Upper lobe of left lung (tissue), 6 donors: ENCODE data around the gene RBM33. TPM values are rescaled to one million over a fixed set of nuclear protein-coding genes. Genes with fewer than 3 reads are reported as not detected.

ENCODE experiments used
- ATAC-seq, 2 donors: fragments of 200-7000 bp; cut with Tn5 transposase; one replicate each; pipeline ENCODE4 v1.9.1; 2022; ENCODE audit warnings: mild to moderate bottlenecking in 2 of 2, moderate library complexity in 2 of 2; ENCODE audit not compliant: low FRiP score in 2 of 2
- DNase-seq, 2 donors: peaks; one replicate each; pipeline ENCODE4 v3.0.0-alpha.2; 2019 to 2020
- H3K27ac ChIP-seq, 4 donors: fragments of 200-600 bp; sonication (generic); one replicate each; pipeline ENCODE4 v1.5.1; 2016 to 2019
- H3K27me3 ChIP-seq, 4 donors: fragments of 200-600 bp; sonication (generic); one replicate each; pipeline ENCODE4 v1.5.1; 2017 to 2019
- H3K36me3 ChIP-seq, 4 donors: fragments of 200-600 bp; sonication (generic); one replicate each; pipeline ENCODE4 v1.5.1; 2016 to 2019
- H3K4me1 ChIP-seq, 4 donors: fragments of 200-600 bp; sonication (generic); one replicate each; pipeline ENCODE4 v1.5.1; 2018 to 2019
- H3K4me3 ChIP-seq, 4 donors: fragments of 200-600 bp; sonication (generic); one replicate each; pipeline ENCODE4 v1.5.1; 2017 to 2019; ENCODE audit warnings: mild to moderate bottlenecking in 2 of 4, moderate library complexity in 1 of 4
- H3K9me3 ChIP-seq, 4 donors: fragments of 200-600 bp; sonication (generic); one replicate each; pipeline ENCODE4 v1.5.1; 2018 to 2019
- EP300 ChIP-seq, 4 donors: sonication (generic); formaldehyde crosslinking; IDR thresholded peaks; one replicate each; pipeline ENCODE4 v1.5.1; 2017; ENCODE audit warnings: antibody characterized with exemption in 4 of 4, control low read depth in 2 of 4
- POLR2A ChIP-seq, 4 donors: fragments of 450-650 bp; IDR thresholded peaks; one replicate each; pipeline ENCODE4 v1.5.1; 2016 to 2017; ENCODE audit warnings: antibody characterized with exemption in 4 of 4, mild to moderate bottlenecking in 2 of 4
- POLR2AphosphoS5 ChIP-seq, 2 donors: sonication (generic); formaldehyde crosslinking; IDR thresholded peaks; one replicate each; pipeline ENCODE4 v1.5.1; 2017; ENCODE audit warnings: antibody characterized with exemption in 2 of 2
- WGBS, 2 donors: methylation state at CpG; one replicate each; pipeline ENCODE4 v1.1.5; 2017 to 2018; 5-methylcytosine and 5-hydroxymethylcytosine counted together
- total RNA-seq, 6 donors: library from RNA; depleted of rRNA in 4 of 6; stranded (reverse); fragments of >200 nt in 4 of 6; gene quantifications; one replicate each; pipeline versions ENCODE4 v1.1.0 to v1.2.1, GENCODE V29; 2016 to 2021
- TF ChIP-seq, protein P1 (sequence below), 6 experiments: fragments of 450-650 bp in 4 of 6; fragments of 200-600 bp in 2 of 6; sonication (generic) in 2 of 6; IDR thresholded peaks; one replicate each; pipeline ENCODE4 v1.5.1; 2016 to 2019; ENCODE audit warnings: antibody characterized with exemption in 6 of 6
- donor health status: DM: no; HTN: no; CAD: no; lungs with moderate emphysema.
- donor health status: DM: no; HTN: yes; CAD: no; lungs with severe emphysema.

Gene RBM33
- total RNA-seq, 6 donors from 2014 or later, result 40.6 to 179 (median 76.4) TPM

DNA sequence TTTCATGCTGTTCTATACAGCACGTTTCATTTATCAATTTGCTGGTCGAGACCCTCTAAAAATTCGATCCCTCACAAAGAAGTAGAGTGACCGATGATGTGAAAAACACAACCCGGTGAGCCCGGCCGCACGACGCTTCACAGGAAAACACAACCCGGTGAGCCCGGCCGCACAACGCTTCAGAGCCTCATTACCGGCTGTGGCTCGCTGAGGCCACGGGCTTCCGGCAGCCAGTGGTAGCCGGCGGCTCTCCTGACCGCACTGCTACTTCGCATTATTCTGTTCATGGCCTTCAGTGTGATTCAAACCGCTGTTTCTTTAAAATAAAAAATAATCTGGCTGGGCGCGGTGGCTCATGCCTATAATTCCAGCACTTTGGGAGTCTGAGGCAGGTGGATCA is 42.3 kb upstream of the RBM33 start:
- H3K9me3 ChIP-seq, result no peaks in the 10 kb centered on the region
- no peak overlapping the region for H3K27ac ChIP-seq
- peak in 1 of 2 donors; percentile 59 for DNase-seq
- WGBS, 2 donors, result 89 to 98% methylated on average over 24 of the region's 24 CpGs
- no peak for ATAC-seq
- TF ChIP-seq POLR2AphosphoS5 (IDR thresholded peaks at IDR 0.05) (no peak), EP300 (IDR thresholded peaks at IDR 0.05) (no peak), POLR2A (IDR thresholded peaks at IDR 0.05) (no peak)
- TF ChIP-seq, protein P1, sequence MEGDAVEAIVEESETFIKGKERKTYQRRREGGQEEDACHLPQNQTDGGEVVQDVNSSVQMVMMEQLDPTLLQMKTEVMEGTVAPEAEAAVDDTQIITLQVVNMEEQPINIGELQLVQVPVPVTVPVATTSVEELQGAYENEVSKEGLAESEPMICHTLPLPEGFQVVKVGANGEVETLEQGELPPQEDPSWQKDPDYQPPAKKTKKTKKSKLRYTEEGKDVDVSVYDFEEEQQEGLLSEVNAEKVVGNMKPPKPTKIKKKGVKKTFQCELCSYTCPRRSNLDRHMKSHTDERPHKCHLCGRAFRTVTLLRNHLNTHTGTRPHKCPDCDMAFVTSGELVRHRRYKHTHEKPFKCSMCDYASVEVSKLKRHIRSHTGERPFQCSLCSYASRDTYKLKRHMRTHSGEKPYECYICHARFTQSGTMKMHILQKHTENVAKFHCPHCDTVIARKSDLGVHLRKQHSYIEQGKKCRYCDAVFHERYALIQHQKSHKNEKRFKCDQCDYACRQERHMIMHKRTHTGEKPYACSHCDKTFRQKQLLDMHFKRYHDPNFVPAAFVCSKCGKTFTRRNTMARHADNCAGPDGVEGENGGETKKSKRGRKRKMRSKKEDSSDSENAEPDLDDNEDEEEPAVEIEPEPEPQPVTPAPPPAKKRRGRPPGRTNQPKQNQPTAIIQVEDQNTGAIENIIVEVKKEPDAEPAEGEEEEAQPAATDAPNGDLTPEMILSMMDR (IDR thresholded peaks at IDR 0.05), result no peak
- H3K4me1 ChIP-seq, result peaks cover 0 to 15% (median 6%) of the 10 kb centered on the region in 4 donors
- no peaks in the 10 kb centered on the region for H3K36me3 ChIP-seq
- no peak overlapping the region for H3K4me3 ChIP-seq
- no peaks in the 10 kb centered on the region for H3K27me3 ChIP-seq

- Histone ChIP-seq H3K36me3 (no peaks in the 10 kb centered on the region), H3K9me3 (no peaks in the 10 kb centered on the region), H3K4me1 (peaks cover 0 to 10% (median 4%) of the 10 kb centered on the region in 4 donors), H3K27ac (no peak overlapping the region), H3K27me3 (no peaks in the 10 kb centered on the region), H3K4me3 (no peak overlapping the region)
- DNase-seq (no peak), ATAC-seq (no peak)
- TF ChIP-seq POLR2AphosphoS5 (IDR thresholded peaks at IDR 0.05) (no peak), EP300 (IDR thresholded peaks at IDR 0.05) (no peak), POLR2A (IDR thresholded peaks at IDR 0.05) (no peak)
- TF ChIP-seq, protein P1 (IDR thresholded peaks at IDR 0.05), result no peak
- WGBS, 2 donors, result 65% methylated on average over 6 to 7 of the region's 7 CpGs
Measured at GRCh38 chr7:155602750-155603149, 41.7 kb upstream of the RBM33 start.

DNA sequence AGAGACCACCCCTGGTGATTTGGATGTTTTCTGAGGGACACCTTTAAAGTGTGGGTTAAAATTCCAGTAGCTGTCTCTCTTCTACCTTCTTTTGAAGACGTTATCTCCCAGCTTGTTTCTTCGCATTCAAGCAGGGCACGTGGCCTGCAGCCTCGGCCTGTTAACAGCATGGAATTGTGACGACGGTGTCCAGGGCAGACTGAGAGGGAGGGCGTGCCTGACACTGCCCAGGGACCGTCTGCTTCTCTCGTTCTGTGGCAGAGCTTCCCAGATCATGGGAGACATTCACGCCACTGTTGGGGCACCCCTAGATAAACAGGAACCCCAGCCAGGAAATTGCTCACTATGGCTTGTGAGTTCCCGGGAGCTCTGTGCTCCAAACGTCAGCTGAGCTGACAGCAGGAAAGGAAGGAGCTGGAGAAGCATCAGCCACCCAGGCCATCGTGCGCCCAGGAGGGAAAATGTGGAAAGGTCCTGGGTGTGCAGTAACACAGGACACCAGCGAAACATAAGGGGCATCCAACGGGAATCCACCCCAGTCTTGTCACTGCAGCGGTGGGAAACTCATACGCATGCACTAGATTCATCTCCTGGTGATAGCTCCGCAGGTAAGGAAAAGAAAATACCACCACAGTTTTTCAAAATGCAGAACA is 41.1 kb upstream of the RBM33 start:
- DNase-seq, result no peak
- H3K27ac ChIP-seq, result no peak overlapping the region
- TF ChIP-seq, protein P1 (IDR thresholded peaks at IDR 0.05), result no peak
- no peak for TF ChIP-seq POLR2A (IDR thresholded peaks at IDR 0.05)
- TF ChIP-seq POLR2AphosphoS5 (IDR thresholded peaks at IDR 0.05), result no peak
- no peak for TF ChIP-seq EP300 (IDR thresholded peaks at IDR 0.05)

DNA sequence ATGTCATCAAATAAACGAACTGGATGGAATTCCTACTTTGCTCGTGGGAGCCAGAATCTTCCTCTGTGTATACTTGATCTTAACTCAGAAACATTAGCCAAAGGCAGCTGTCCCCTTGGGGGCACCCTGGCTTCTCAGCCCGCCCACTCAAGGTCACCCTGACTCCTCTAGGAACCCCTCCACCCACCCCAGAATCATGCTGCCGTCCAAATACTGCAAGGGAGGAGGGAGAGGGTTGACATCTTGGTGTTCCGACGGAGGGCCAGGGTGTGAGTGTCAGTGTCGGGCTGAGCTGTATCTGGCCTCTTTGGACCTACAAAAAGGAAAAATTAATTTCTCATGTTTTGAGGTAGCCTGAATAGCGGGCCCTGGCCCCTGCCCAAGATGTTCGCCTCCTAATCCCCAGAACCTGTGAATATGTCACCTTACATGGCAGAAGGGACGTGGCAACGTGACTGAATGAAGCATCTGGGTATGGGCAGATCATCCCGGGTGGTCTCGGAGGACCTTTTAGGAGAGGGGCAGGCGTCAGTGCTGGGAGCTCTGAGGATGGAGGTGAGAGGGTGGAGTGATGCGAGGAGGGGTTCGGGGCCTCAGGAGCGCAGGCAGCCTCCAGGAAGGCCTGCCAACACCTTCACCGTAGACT is 40.5 kb upstream of the RBM33 start:
- TF ChIP-seq, protein P1 (IDR thresholded peaks at IDR 0.05), result no peak
- TF ChIP-seq POLR2A (IDR thresholded peaks at IDR 0.05) (no peak), POLR2AphosphoS5 (IDR thresholded peaks at IDR 0.05) (no peak), EP300 (IDR thresholded peaks at IDR 0.05) (no peak)
- no peaks in the 10 kb centered on the region for H3K36me3 ChIP-seq
- no peak overlapping the region for H3K27ac ChIP-seq
- WGBS, 2 donors, result 82 to 85% methylated on average over 18 of the region's 18 CpGs
- ATAC-seq (peak in 1 of 2 donors; percentile 32), DNase-seq (no peak)
- H3K9me3 ChIP-seq, result no peaks in the 10 kb centered on the region
- H3K4me1 ChIP-seq, result peaks cover 0 to 2% (median under 1%) of the 10 kb centered on the region in 4 donors
- no peak overlapping the region for H3K4me3 ChIP-seq
- no peaks in the 10 kb centered on the region for H3K27me3 ChIP-seq

More for the DNA sequence above, 41.1 kb upstream of the RBM33 start:
- no peak overlapping the region for H3K4me3 ChIP-seq
- H3K27me3 ChIP-seq, result no peaks in the 10 kb centered on the region
- WGBS, 2 donors, result 41 to 65% methylated on average over 18 to 19 of the region's 19 CpGs
- H3K9me3 ChIP-seq, result no peaks in the 10 kb centered on the region
- H3K36me3 ChIP-seq, result no peaks in the 10 kb centered on the region
- no peak for ATAC-seq
- peaks cover 0 to 8% (median 4%) of the 10 kb centered on the region in 4 donors for H3K4me1 ChIP-seq
